ENCODE data around the gene PACC1.

The PACC1 gene

GRCh38 chr1:212413902-212414327 lies 771 bp downstream of the PACC1 start:
- peak overlapping the region; percentile 84 to 96 for H3K4me3 ChIP-seq (replicated peaks in 1 of 2; ENCODE audit: low read depth in 2 of 2, low read length in 2 of 2)
- no peak for TF ChIP-seq CTCF (IDR thresholded peaks at IDR 0.05; ENCODE audit: low read depth, low read length)
- peak; percentile 21 to 28 for DNase-seq (ENCODE audit: low read depth in 2 of 2)

GRCh38 chr1:212412374-212412773 lies 2.3 kb downstream of the PACC1 start:
- no peak overlapping the region for H3K4me3 ChIP-seq (replicated peaks in 1 of 2; ENCODE audit: low read depth in 2 of 2, low read length in 2 of 2)
- TF ChIP-seq CTCF (IDR thresholded peaks at IDR 0.05; ENCODE audit: low read depth, low read length): no peak
- DNase-seq (ENCODE audit: low read depth in 2 of 2): no peak

- no peak for TF ChIP-seq CTCF (IDR thresholded peaks at IDR 0.05; ENCODE audit: low read depth, low read length)
- DNase-seq (ENCODE audit: low read depth in 2 of 2): no peak
- H3K4me3 ChIP-seq (replicated peaks in 1 of 2; ENCODE audit: low read depth in 2 of 2, low read length in 2 of 2): no peak overlapping the region
Observed at GRCh38 chr1:212410231-212410820, 4.4 kb downstream of the PACC1 start.

GRCh38 chr1:212402666-212403321 lies 11.9 kb downstream of the PACC1 start:
- H3K4me3 ChIP-seq (replicated peaks in 1 of 2; ENCODE audit: low read depth in 2 of 2, low read length in 2 of 2): no peak overlapping the region
- DNase-seq (ENCODE audit: low read depth in 2 of 2): no peak
- no peak for TF ChIP-seq CTCF (IDR thresholded peaks at IDR 0.05; ENCODE audit: low read depth, low read length)

GRCh38 chr1:212401838-212402582 lies 12.7 kb downstream of the PACC1 start:
- TF ChIP-seq CTCF (IDR thresholded peaks at IDR 0.05; ENCODE audit: low read depth, low read length): no peak
- H3K4me3 ChIP-seq (replicated peaks in 1 of 2; ENCODE audit: low read depth in 2 of 2, low read length in 2 of 2): no peak overlapping the region
- DNase-seq (ENCODE audit: low read depth in 2 of 2): peak; percentile 60 to 77

- no peak for TF ChIP-seq CTCF (IDR thresholded peaks at IDR 0.05; ENCODE audit: low read depth, low read length)
- no peak overlapping the region for H3K4me3 ChIP-seq (replicated peaks in 1 of 2; ENCODE audit: low read depth in 2 of 2, low read length in 2 of 2)
- DNase-seq (ENCODE audit: low read depth in 2 of 2): no peak
Observed at GRCh38 chr1:212401042-212401441, 13.6 kb downstream of the PACC1 start.

Measured in cardiac fibroblast (primary cell).